Measurements from ENCODE around the gene CACNA2D4. TPM values are rescaled to one million over a fixed set of nuclear protein-coding genes. Genes with fewer than 3 reads are reported as not detected.

Gene CACNA2D4
- total RNA-seq, 4 donors from 2014 or later, result 3.3 to 29.1 (median 11.5) TPM

DNA sequence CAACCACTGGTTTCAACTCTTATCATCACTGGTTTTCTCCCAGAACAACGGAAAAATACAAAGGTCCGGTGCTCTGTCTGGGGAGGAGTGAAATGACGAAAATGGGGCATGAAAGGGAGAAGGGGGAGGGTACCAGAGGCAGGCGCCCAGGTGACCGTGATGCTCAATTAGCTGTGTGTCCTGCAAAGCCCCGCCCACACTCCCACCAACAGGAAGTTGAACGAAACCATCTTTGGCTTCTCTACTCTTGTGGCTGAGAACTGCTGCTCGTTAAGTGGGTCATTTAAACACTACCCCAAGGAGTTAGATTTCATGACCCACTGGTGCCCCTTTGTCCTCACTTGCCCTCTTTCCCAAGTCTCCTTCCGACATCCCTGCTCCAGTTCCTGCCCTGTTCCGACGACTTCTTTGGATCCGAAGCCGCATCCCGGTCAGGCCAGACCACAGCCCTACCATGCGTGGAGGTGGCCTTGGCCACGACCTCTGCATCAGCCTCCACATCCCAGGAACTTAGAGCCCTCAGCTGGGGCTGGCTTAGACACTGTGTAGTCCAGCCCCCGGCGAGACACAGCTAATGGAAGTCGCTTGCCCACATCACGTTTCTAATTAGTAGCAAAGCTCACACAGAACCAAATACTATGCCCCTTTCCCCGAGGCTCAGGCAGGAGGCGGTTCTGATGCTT is 109.5 kb downstream of the CACNA2D4 start:
- TF ChIP-seq, protein P1, sequence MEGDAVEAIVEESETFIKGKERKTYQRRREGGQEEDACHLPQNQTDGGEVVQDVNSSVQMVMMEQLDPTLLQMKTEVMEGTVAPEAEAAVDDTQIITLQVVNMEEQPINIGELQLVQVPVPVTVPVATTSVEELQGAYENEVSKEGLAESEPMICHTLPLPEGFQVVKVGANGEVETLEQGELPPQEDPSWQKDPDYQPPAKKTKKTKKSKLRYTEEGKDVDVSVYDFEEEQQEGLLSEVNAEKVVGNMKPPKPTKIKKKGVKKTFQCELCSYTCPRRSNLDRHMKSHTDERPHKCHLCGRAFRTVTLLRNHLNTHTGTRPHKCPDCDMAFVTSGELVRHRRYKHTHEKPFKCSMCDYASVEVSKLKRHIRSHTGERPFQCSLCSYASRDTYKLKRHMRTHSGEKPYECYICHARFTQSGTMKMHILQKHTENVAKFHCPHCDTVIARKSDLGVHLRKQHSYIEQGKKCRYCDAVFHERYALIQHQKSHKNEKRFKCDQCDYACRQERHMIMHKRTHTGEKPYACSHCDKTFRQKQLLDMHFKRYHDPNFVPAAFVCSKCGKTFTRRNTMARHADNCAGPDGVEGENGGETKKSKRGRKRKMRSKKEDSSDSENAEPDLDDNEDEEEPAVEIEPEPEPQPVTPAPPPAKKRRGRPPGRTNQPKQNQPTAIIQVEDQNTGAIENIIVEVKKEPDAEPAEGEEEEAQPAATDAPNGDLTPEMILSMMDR (IDR thresholded peaks at IDR 0.05; ENCODE audit: low read depth), result no peak

DNA sequence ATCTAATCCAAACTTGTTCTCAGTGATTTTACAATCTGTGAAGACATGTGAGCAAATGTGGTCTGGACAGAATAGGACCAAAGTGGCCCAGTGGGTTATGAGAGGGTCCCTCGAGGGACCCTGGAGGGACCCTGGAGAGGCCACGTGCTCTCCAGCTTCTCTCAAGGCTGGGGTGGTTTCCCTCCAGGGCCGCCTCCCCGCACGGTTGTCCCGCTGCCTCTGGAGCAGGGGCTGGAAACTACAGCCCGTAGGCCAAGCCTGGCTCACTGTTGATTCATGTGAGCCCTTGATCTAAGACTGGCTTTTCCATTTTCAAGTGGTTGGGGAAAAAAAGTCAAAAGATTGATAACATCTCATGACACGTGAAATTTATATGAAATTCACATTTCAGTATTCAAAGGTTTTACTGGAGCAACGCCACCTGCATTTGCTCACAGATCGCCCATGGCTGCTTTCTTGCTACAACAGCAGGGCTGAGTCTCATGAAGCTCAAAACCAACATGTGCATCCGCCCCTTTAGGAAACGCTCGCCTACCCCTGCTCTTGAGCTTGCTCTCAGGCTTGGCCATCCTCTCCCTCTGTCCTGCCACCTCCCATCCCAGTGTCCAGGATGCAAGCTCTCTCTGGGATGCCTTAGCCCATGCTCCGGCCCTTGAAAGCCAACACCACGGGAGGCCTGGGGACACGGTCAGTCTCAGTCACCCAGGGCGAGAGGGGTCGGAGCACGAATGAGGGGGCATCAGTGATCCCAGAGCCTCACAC is 110.2 kb downstream of the CACNA2D4 start:
- TF ChIP-seq, protein P1 (IDR thresholded peaks at IDR 0.05; ENCODE audit: low read depth), result no peak

DNA sequence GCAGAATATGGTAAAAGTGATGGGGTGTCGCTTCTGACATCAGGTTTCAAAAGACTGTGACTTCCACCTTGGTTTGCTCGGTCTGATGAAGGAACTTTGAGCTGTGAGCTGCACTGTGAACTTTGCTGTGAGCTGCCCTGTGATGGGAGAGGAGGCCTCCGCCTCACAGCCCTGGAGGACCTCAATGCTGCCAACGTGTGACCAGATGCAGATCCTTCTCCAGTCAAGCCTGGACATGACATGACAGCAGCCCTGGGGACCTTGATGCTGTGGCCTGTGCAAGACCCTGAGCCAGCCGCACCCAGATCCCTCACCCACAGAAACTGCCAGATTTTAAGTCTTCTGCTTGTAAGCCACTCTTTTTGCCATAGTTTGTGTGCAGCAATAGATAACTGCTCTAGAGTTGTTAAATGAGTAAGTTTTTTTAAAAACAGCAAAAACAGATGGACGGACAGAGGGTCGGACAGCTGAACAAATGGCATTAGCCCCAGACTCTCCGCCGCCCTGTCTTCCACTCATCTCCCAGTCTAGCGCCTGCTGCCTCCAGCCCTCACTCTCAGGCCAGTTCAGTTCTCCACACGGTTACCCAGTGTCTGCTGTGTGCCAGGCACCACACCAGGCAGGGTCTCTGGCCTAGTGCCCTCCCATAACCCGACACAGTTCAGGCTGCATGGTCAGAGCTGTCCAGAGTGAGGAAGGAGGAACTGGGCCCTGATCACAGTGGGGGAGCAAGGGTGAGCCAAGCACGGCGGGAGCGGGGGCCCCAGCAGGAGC is 111.2 kb downstream of the CACNA2D4 start:
- TF ChIP-seq, protein P1 (IDR thresholded peaks at IDR 0.05; ENCODE audit: low read depth), result no peak

GRCh38 chr12:1806301-1807086 is 112.0 kb downstream of the CACNA2D4 start:
- TF ChIP-seq, protein P1 (IDR thresholded peaks at IDR 0.05; ENCODE audit: low read depth), result no peak

DNA sequence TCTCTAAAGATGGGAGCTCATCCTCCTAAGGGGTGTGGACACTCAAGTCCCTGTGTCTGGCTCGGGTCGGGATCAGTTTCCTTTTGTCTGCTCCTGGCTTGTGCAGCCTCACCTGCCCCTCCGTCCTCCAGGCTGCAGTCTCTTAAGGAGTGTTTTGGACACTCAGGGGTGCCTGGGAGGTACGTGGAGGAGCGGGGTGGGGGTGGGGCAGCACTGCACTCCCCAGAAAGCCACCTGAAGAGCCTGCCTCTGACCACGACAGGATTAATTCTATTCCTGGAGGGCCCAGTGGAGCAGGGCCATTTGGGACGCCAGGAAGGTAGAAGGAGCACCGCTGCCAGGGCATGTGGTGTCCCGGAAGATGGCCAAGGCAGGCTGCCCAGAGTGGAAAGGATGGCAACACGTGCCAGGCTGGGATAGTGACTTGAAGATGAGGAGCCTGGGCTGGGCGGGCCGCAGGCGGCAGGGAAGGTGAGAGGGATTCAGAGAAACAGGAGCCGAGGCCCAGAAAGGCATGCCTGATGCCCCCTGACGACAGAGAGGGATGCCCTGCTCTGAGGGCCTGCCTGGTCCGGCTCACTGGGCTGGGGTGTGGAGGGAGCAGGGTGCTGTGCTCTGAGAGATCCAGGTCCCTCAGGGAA is 112.9 kb downstream of the CACNA2D4 start:
- TF ChIP-seq, protein P1 (IDR thresholded peaks at IDR 0.05; ENCODE audit: low read depth), result no peak

GRCh38 chr12:1804545-1805332 is 113.7 kb downstream of the CACNA2D4 start:
- TF ChIP-seq, protein P1 (IDR thresholded peaks at IDR 0.05; ENCODE audit: low read depth), result no peak
